Thyroid gland (tissue), 4 donors: ENCODE results near the gene B3GNT4. TPM values are rescaled to one million over a fixed set of nuclear protein-coding genes. Genes with fewer than 3 reads are reported as not detected.

ENCODE experiments used
- DNase-seq, 2 donors: peaks; one replicate each; pipeline ENCODE4 v3.0.0-alpha.2; 2019
- H3K27ac ChIP-seq, 3 donors: fragments of 200-600 bp; sonication (generic); 1 replicate in 2 of 3; 2 replicates in 1 of 3; pipeline ENCODE4 v1.5.1; 2016 to 2019; ENCODE audit warnings: mild to moderate bottlenecking in 1 of 3, moderate library complexity in 1 of 3
- H3K27me3 ChIP-seq: fragments of 200-600 bp; sonication (generic); one replicate; pipeline ENCODE4 v1.5.1; 2019
- H3K36me3 ChIP-seq, 2 donors: fragments of 200-600 bp; sonication (generic); one replicate each; pipeline ENCODE4 v1.5.1; 2016 to 2019
- H3K4me1 ChIP-seq, 2 donors: fragments of 200-600 bp; sonication (generic); one replicate each; pipeline ENCODE4 v1.5.1; 2017 to 2019
- H3K4me3 ChIP-seq, 3 donors: fragments of 200-600 bp; sonication (generic); replicated peaks in 1 of 3; 1 replicate in 2 of 3; 2 replicates in 1 of 3; pipeline ENCODE4 v1.5.1; 2016; ENCODE audit warnings: mild to moderate bottlenecking in 1 of 3
- H3K9me3 ChIP-seq: fragments of 200-600 bp; sonication (generic); one replicate; pipeline ENCODE4 v1.5.1; 2017
- POLR2A ChIP-seq, 2 donors: fragments of 450-650 bp; IDR thresholded peaks; one replicate each; pipeline ENCODE4 v1.6.1; 2017; ENCODE audit warnings: antibody characterized with exemption in 2 of 2, mild to moderate bottlenecking in 2 of 2, moderate library complexity in 1 of 2
- WGBS, 2 donors: methylation state at CpG; one replicate each; pipeline ENCODE4 v1.1.5; 2017; 5-methylcytosine and 5-hydroxymethylcytosine counted together
- intact Hi-C: fragments of 100-400 bp; cut with DNase I; formaldehyde crosslinking; loops from one replicate; pipeline ENCODE4 v1.15.1; 2023
- total RNA-seq, 4 donors: library from RNA; depleted of rRNA; stranded (reverse); fragments of >200 nt; gene quantifications; one replicate each; pipeline ENCODE4 v1.2.3, GENCODE V29; 2016
- TF ChIP-seq, protein P1 (sequence below), 6 experiments: fragments of 200-600 bp in 3 of 6; fragments of 450-650 bp in 3 of 6; sonication (generic) in 3 of 6; IDR thresholded peaks; one replicate each; pipeline ENCODE4 v1.5.1; 2016 to 2019; ENCODE audit warnings: antibody characterized with exemption in 6 of 6, mild to moderate bottlenecking in 2 of 6, inconsistent platforms in 1 of 6, moderate library complexity in 1 of 6

Gene B3GNT4
- total RNA-seq, 4 donors from 2014 or later: 0.11 to 0.13 TPM; not detected in 2

DNA sequence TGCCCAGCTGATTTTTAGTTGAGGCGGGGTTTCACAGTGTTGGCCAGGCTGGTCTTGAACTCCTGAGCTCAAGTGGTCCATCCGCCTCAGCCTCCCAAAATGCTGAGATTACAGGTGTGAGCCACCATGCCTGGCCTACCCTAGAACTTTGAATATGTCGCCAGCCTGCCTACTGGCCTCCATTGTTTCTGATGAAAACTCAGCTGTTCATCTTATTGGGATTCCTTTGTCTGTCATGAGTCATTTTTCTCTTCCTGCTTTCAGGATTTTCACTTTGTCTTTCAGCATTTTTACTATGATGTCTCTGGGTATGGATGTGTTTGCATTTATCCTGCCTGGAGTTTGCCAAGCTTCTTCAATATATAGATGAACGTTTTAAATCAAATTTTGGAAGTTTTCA, 8.1 kb upstream of the B3GNT4 start:
- no peaks in the 10 kb centered on the region for H3K36me3 ChIP-seq

DNA sequence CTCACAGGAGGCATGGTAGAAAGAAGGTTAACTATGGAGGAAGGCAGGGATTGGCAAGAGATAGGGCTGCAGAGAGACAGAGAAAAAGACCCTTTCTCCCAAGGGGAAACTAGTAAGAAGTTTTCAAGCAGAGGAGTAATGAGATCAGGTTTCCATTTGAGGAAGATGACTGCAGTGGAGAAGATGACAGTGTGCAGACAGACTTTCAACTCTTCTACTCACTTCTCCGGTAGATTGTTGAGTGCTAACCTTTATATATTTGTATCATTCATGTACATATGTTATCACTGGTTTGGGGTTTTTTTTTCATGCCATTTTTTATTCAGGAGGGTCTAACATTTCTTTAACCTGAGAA, 5.9 kb upstream of the B3GNT4 start:
- no peak for TF ChIP-seq POLR2A (IDR thresholded peaks at IDR 0.05)
- TF ChIP-seq, protein P1, sequence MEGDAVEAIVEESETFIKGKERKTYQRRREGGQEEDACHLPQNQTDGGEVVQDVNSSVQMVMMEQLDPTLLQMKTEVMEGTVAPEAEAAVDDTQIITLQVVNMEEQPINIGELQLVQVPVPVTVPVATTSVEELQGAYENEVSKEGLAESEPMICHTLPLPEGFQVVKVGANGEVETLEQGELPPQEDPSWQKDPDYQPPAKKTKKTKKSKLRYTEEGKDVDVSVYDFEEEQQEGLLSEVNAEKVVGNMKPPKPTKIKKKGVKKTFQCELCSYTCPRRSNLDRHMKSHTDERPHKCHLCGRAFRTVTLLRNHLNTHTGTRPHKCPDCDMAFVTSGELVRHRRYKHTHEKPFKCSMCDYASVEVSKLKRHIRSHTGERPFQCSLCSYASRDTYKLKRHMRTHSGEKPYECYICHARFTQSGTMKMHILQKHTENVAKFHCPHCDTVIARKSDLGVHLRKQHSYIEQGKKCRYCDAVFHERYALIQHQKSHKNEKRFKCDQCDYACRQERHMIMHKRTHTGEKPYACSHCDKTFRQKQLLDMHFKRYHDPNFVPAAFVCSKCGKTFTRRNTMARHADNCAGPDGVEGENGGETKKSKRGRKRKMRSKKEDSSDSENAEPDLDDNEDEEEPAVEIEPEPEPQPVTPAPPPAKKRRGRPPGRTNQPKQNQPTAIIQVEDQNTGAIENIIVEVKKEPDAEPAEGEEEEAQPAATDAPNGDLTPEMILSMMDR (IDR thresholded peaks at IDR 0.05): no peak
- WGBS, 2 donors: 68 to 77% methylated on average over 1 of the region's 1 CpG
- Histone ChIP-seq H3K27ac (no peak overlapping the region), H3K36me3 (no peaks in the 10 kb centered on the region), H3K27me3 (no peaks in the 10 kb centered on the region), H3K4me1 (no peaks in the 10 kb centered on the region), H3K4me3 (no peak overlapping the region), H3K9me3 (no peaks in the 10 kb centered on the region)
- DNase-seq: no peak
- intact Hi-C loops: loop anchor here (5.0 kb wide), 1 partner anchor 145 kb away; no protein-coding TSS in a partner anchor

More for the DNA sequence above, 8.1 kb upstream of the B3GNT4 start:
- intact Hi-C loops: loop anchor here (5.0 kb wide), 1 partner anchor 143 kb away; no protein-coding TSS in a partner anchor
- no peaks in the 10 kb centered on the region for H3K27me3 ChIP-seq
- no peaks in the 10 kb centered on the region for H3K9me3 ChIP-seq
- no peak for TF ChIP-seq POLR2A (IDR thresholded peaks at IDR 0.05)
- TF ChIP-seq, protein P1 (IDR thresholded peaks at IDR 0.05): no peak
- no peak for DNase-seq
- no peak overlapping the region for H3K4me3 ChIP-seq
- 82 to 94% methylated on average over 4 of the region's 4 CpGs for WGBS, 2 donors
- no peaks in the 10 kb centered on the region for H3K4me1 ChIP-seq
- H3K27ac ChIP-seq: no peak overlapping the region

DNA sequence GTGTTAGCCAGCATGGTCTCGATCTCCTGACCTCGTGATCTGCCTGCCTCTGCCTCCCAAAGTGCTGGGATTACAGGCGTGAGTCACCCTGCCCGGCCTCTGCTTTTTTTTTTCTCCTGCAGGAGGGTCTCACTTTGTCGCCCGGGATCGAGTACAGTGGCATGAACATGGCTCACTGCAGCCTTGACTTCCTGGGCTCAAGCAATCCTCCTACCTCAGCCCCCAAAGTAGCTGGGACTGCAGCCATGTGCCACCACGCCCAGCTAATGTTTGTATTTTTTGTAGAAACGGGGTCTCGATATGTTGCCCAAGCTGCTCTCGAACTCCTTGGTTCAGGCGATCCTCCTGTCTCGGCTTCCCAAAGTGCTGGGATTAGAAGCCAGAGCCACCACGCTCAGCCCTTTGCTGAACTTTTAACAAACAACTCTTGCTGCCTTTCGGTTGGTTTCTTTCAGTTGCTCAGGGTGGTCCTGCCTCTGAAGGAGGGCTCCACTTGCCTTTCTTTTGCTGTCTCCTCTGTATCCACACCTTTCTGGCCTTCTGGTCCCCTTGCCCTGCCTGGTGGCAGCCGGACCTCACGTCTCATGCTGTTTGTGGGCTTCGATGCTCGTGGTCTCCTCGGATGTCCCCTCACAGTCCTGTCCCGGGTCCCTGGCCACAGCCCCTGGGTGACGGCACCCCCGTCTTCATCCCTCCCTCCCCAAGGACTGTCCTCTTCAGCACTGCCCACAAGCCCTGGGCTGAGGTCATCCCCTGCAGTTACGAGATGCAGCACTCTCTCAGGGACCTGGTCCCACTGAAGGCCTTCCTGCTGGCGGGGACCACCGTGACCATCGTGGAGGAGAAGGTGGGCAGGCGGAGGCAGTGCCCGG, 3.8 kb upstream of the B3GNT4 start:
- peaks cover 0 to 14% of the 10 kb centered on the region in 2 donors for H3K4me1 ChIP-seq
- no peak overlapping the region for H3K4me3 ChIP-seq
- no peaks in the 10 kb centered on the region for H3K36me3 ChIP-seq
- H3K9me3 ChIP-seq: no peaks in the 10 kb centered on the region
- TF ChIP-seq, protein P1 (IDR thresholded peaks at IDR 0.05): no peak
- TF ChIP-seq POLR2A (IDR thresholded peaks at IDR 0.05): no peak
- no peak for DNase-seq
- H3K27me3 ChIP-seq: no peaks in the 10 kb centered on the region
- 90 to 93% methylated on average over 29 of the region's 29 CpGs for WGBS, 2 donors
- intact Hi-C loops: loop anchor here (5.0 kb wide), 1 partner anchor 147 kb away; no protein-coding TSS in a partner anchor
- no peak overlapping the region for H3K27ac ChIP-seq

DNA sequence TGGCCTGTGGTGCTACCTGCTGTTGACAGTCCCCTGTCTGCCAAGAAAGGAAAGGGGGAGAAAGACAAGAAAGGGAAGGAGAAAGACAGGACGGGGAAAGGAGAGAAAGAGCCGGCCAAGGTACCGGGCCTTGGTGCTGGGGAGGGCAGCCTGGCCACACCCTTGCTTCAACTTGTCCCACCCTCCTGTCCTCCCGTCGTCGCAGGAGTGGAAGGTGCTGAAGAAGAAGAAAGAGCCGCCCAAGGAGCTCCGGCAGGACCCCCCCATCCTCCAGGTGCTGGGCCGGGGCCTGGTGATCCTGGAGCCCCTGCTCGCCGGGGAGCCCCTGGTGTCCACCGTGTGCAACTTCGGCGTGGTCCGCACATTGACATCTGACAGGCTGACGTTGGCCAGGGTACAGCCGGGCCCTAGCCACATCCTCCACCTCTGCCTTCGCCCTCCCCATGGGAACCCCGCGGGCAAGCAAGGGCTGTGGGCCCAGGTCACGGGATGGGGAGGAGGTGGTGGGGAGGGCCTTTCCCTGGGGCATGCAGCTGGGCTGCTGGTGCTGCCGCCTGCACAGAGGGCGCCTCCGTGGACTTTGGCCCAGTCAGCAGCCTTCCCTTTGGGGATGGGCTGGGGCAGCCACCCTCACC, 2.9 kb upstream of the B3GNT4 start:
- H3K9me3 ChIP-seq: no peaks in the 10 kb centered on the region
- H3K4me1 ChIP-seq: peaks cover 0 to 14% of the 10 kb centered on the region in 2 donors
- TF ChIP-seq POLR2A (IDR thresholded peaks at IDR 0.05): no peak
- TF ChIP-seq, protein P1 (IDR thresholded peaks at IDR 0.05): no peak
- H3K4me3 ChIP-seq: no peak overlapping the region
- no peak overlapping the region for H3K27ac ChIP-seq
- intact Hi-C loops: no loop called here
- no peaks in the 10 kb centered on the region for H3K27me3 ChIP-seq
- no peak for DNase-seq
- 75 to 78% methylated on average over 10 to 19 of the region's 24 CpGs for WGBS, 2 donors
- H3K36me3 ChIP-seq: no peaks in the 10 kb centered on the region

DNA sequence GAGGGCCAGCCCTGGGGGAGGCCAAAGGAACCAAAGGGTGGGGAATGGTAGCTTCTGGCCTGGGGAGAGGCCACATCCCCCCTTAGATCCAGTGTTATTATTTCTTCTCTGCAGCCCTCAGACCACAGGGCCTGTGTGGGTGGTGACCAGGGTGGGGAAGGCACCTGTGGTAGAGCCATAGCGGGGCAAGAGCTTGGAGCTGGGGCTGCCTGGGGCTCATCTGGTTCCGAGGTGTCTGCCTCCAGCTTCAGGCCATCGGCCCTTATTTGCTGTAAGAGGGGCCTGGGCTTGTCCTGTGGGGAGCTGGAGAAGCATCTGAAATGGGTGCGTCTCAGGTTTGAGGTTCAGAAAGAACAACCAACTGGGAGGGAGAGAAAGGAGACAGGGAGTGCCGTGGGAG, 2.1 kb upstream of the B3GNT4 start:
- H3K9me3 ChIP-seq: no peaks in the 10 kb centered on the region
- 89 to 91% methylated on average over 5 of the region's 5 CpGs for WGBS, 2 donors
- TF ChIP-seq, protein P1 (IDR thresholded peaks at IDR 0.05): no peak
- TF ChIP-seq POLR2A (IDR thresholded peaks at IDR 0.05): no peak
- H3K4me3 ChIP-seq: no peak overlapping the region
- peaks cover 0 to 14% of the 10 kb centered on the region in 2 donors for H3K4me1 ChIP-seq
- no peaks in the 10 kb centered on the region for H3K36me3 ChIP-seq
- intact Hi-C loops: no loop called here
- no peaks in the 10 kb centered on the region for H3K27me3 ChIP-seq
- H3K27ac ChIP-seq: no peak overlapping the region
- DNase-seq: no peak
